Measurements from ENCODE around the gene MCC. TPM values are rescaled to one million over a fixed set of nuclear protein-coding genes. Genes with fewer than 3 reads are reported as not detected.
A peak's percentile ranks its signal among the peaks of the same experiment; 100 is the strongest.

MCC gene
- total and polyA plus RNA-seq, 2 donors from 2014 or later, result 2.4 to 20.6 TPM

- intact Hi-C loops (cut with DNase I), result no loop called here
- H3K4me3 ChIP-seq (ENCODE audit: low read length in 3 of 3), result no peak overlapping the region
- H3K27ac ChIP-seq (ENCODE audit: low read depth in 2 of 2, low read length in 2 of 2), result no peak overlapping the region
- DNase-seq (no peak), FAIRE-seq (no peak)
- no peak for TF ChIP-seq CTCF (IDR thresholded peaks at IDR 0.05; ENCODE audit: borderline replicate concordance, extremely low read depth, insufficient read depth)
- no peaks in the 10 kb centered on the region for H3K27me3 ChIP-seq (ENCODE audit: control insufficient read depth, insufficient read depth, low read length)
- H3K36me3 ChIP-seq (ENCODE audit: control insufficient read depth in 2 of 3, insufficient read depth in 3 of 3, low read length in 3 of 3), result no peaks in the 10 kb centered on the region
- H3K9me3 ChIP-seq (ENCODE audit: control insufficient read depth in 2 of 3, insufficient read depth in 1 of 3, low read length in 3 of 3), result no peaks in the 10 kb centered on the region
- H3K9ac ChIP-seq (ENCODE audit: low read length in 3 of 3), result no peak overlapping the region
- peaks cover 2 to 11% (median 5%) of the 10 kb centered on the region in 3 donors for H3K4me1 ChIP-seq (ENCODE audit: control insufficient read depth in 2 of 3, insufficient read depth in 2 of 3, low read depth in 1 of 3, low read length in 3 of 3)
Observed at GRCh38 chr5:113266227-113266912, 221.9 kb downstream of the MCC start.

- H3K4me3 ChIP-seq (ENCODE audit: low read length in 3 of 3), result no peak overlapping the region
- no peaks in the 10 kb centered on the region for H3K9me3 ChIP-seq (ENCODE audit: control insufficient read depth in 2 of 3, insufficient read depth in 1 of 3, low read length in 3 of 3)
- no peaks in the 10 kb centered on the region for H3K27me3 ChIP-seq (ENCODE audit: control insufficient read depth, insufficient read depth, low read length)
- no peak for TF ChIP-seq CTCF (IDR thresholded peaks at IDR 0.05; ENCODE audit: borderline replicate concordance, extremely low read depth, insufficient read depth)
- no peak for FAIRE-seq
- peaks cover 2 to 7% (median 5%) of the 10 kb centered on the region in 3 donors for H3K4me1 ChIP-seq (ENCODE audit: control insufficient read depth in 2 of 3, insufficient read depth in 2 of 3, low read depth in 1 of 3, low read length in 3 of 3)
- no peak overlapping the region for H3K9ac ChIP-seq (ENCODE audit: low read length in 3 of 3)
- no peak for DNase-seq
- no peak overlapping the region for H3K27ac ChIP-seq (ENCODE audit: low read depth in 2 of 2, low read length in 2 of 2)
- no peaks in the 10 kb centered on the region for H3K36me3 ChIP-seq (ENCODE audit: control insufficient read depth in 2 of 3, insufficient read depth in 3 of 3, low read length in 3 of 3)
- intact Hi-C loops (cut with DNase I), result no loop called here
Observed at GRCh38 chr5:113265190-113265589, 223.1 kb downstream of the MCC start.

GRCh38 chr5:113264046-113264445 lies 224.2 kb downstream of the MCC start:
- Histone ChIP-seq H3K36me3 (ENCODE audit: control insufficient read depth in 2 of 3, insufficient read depth in 3 of 3, low read length in 3 of 3) (no peaks in the 10 kb centered on the region), H3K4me1 (ENCODE audit: control insufficient read depth in 2 of 3, insufficient read depth in 2 of 3, low read depth in 1 of 3, low read length in 3 of 3) (peaks cover 2 to 7% (median 5%) of the 10 kb centered on the region in 3 donors), H3K4me3 (ENCODE audit: low read length in 3 of 3) (peak overlapping the region in 2 of 3 donors; percentile 9 to 26), H3K27me3 (ENCODE audit: control insufficient read depth, insufficient read depth, low read length) (no peaks in the 10 kb centered on the region), H3K9ac (ENCODE audit: low read length in 3 of 3) (no peak overlapping the region), H3K9me3 (ENCODE audit: control insufficient read depth in 2 of 3, insufficient read depth in 1 of 3, low read length in 3 of 3) (no peaks in the 10 kb centered on the region), H3K27ac (ENCODE audit: low read depth in 2 of 2, low read length in 2 of 2) (no peak overlapping the region)
- no peak for TF ChIP-seq CTCF (IDR thresholded peaks at IDR 0.05; ENCODE audit: borderline replicate concordance, extremely low read depth, insufficient read depth)
- DNase-seq, result peak in 2 of 5 donors; percentile 43 to 53
- FAIRE-seq, result no peak
- intact Hi-C loops (cut with DNase I), result no loop called here

Measured in kidney (tissue), 14 donors.